CD4-positive, alpha-beta T cell treated with Interleukin-6 for 4 hours (primary cell): ENCODE results near the gene ALOX12.

Source experiments
- DNase-seq: peaks from one replicate; pipeline ENCODE4 v3.0.0-alpha.2; 2020; ENCODE audit warnings: mixed read lengths

ALOX12 gene

DNA sequence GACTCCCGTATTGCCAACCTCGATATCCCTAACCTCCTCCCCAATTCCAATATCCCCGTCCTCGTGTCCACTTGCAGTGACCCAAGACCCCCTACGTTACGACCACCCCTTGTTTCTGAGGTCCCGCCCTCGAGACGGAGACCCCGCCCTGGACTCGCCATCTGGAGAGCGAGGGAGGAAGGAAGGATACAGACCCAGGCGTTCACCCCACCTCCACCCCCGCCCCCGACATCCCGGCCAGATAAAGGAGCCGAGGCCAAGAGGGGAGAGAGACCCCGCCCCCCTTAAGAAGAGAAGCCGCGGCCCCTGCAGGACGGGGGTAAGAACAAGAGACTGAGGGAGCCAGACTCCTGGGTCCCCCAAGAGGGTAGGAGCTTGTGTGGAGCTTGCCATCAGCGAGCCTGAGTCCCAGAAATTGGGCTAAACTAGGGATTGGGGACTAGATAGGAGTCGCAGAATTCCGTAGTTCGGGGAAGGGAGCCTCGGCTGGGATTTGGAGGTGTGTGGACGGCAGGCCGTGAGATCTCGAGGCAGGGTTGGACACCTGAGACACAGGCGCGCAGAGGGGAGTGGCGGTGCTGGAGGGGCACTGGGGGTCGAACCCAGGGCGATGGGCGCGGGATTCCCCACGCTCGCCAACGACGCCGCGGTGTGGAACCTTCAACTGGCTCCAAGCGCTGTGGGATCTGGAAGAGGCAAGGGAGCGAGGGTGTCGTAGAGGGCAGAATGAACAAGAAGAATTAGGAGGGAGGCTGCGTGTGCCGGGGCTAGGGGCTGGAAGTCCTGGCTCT, 27.1 kb downstream of the ALOX12 start, which contains the start of gene BCL6B:
TSS of gene BCL6B (plus strand) at position 270 of the 791 bp plus-strand sequence. CDS start 622 bp downstream, outside the sequence.
- no peak for DNase-seq

- DNase-seq, result peak; percentile 93
Measured at GRCh38 chr17:7023576-7024401, 27.9 kb downstream of the ALOX12 start.

DNA sequence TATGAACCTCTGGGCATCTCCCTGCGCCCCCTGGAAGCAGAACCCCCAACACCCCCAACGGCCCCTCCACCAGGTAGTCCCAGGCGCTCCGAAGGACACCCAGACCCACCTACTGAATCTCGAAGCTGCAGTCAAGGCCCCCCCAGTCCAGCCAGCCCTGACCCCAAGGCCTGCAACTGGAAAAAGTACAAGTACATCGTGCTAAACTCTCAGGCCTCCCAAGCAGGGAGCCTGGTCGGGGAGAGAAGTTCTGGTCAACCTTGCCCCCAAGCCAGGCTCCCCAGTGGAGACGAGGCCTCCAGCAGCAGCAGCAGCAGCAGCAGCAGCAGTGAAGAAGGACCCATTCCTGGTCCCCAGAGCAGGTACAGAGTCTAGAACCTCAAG, 28.5 kb downstream of the ALOX12 start:
- DNase-seq, result no peak

GRCh38 chr17:7025245-7025644, 29.4 kb downstream of the ALOX12 start:
- DNase-seq, result no peak

DNA sequence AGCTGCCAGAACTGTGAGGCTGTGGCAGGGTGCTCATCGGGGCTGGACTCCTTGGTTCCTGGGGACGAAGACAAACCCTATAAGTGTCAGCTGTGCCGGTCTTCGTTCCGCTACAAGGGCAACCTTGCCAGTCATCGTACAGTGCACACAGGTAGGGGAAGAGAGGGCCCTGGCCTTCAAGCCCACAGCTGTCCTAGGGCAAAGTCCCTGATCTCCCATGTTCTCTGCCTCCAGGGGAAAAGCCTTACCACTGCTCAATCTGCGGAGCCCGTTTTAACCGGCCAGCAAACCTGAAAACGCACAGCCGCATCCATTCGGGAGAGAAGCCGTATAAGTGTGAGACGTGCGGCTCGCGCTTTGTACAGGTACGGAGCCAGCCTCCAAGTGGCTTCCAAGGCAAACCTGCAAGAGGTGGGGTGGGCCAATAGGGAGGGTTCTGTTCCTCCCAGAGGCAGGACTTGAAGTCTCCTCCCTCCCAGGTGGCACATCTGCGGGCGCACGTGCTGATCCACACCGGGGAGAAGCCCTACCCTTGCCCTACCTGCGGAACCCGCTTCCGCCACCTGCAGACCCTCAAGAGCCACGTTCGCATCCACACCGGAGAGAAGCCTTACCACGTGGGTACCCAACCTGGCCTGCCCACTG, 30.7 kb downstream of the ALOX12 start:
- no peak for DNase-seq

- no peak for DNase-seq
Measured at GRCh38 chr17:7027335-7027734, 31.5 kb downstream of the ALOX12 start.

GRCh38 chr17:7029096-7029495, 33.2 kb downstream of the ALOX12 start:
- DNase-seq, result no peak

- peak; percentile 63 for DNase-seq
Measured at GRCh38 chr17:7029659-7030058, 33.8 kb downstream of the ALOX12 start.

GRCh38 chr17:7034955-7035590, 39.2 kb downstream of the ALOX12 start:
- DNase-seq, result peak; percentile 59

- DNase-seq, result peak; percentile 99
Measured at GRCh38 chr17:7035591-7036368, 39.9 kb downstream of the ALOX12 start, which contains the start of gene SLC16A13. Gene SLC16A13, plus strand, starts transcription at chr17:7036015. Its CDS starts 368 bp downstream, at chr17:7036383.

- DNase-seq, result no peak
Measured at GRCh38 chr17:7038025-7038862, 42.4 kb downstream of the ALOX12 start.

DNA sequence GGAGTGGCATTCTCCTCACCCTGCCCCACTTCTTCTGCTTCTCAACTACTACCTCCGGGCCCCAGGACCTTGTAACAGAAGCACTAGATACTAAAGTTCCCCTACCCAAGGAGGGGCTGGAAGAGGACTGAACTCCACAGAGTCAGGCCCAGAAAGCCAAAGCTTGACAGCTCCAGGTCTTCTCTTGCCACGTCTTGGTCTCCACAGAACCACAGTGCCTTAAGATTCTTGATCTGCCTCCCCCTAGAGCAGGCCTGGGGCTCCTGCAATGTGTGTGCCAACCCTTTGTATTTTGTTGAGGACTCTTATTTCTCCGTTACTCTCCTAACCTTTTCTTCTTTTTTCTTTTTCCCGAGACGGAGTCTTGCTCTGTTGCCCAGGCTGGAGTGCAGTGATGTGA, 44.0 kb downstream of the ALOX12 start:
- no peak for DNase-seq

DNA sequence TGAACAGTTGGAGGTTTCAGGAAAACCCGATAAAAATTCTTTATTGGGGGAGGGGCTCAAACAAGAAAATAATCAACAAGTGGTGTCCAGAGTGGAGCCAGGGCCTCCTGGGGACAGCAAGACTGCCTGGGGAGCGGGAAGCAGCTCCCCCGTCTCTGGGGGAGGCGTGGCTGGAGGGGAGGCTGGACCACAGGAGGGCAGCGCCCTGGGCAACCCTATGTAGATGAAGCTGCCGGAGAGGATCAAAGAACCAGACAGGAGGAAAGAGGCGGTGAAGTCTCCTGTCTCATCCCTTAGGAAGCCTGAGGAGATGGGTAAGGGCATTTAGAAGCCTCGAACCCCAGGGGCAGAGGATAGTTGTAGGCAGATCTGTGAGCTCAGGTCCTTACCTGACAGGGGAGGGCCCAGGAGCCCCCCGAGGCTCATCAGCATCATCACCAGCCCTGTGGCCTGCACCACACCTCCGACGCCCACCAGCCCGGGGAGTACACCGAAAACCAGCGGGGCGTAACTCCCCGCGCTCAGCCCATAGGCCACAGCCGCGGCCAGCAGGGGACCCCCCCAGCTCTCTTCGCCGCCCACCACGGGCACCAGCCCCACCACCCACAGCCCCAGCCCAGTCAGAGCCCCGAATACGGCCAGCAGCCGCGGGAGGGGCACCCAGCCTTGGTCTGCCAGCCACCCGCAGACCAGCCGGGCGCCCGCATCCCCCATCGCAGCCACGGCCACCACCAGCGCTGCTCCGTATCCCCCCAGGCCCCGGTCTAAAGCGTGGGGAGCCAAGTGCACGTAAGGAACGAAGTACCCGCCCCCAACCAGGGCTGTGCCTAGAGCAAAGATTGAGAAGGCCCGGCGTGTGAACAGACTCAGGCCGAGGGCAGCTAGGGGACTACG, 46.0 kb downstream of the ALOX12 start:
- no peak for DNase-seq

- DNase-seq, result peak; percentile 53
Measured at GRCh38 chr17:7042501-7043181, 46.8 kb downstream of the ALOX12 start.

DNA sequence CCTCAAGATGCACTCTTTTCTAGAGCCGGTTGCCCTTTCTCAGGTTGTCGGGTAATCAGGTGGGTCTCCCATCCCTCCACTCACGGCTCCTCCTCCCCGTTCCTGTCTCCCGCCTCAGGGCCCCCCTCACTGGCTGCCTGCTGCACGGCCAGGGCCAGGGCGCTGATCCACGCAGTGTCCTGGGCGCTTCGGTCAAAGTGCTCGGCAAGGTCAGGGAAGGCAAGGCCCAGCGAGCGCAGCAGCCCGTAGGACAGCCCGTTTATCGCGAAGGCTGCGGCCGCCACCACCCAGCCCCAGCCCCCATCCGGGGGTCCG, 47.3 kb downstream of the ALOX12 start:
- DNase-seq, result no peak

GRCh38 chr17:7043497-7044198, 47.8 kb downstream of the ALOX12 start, which contains the start of gene SLC16A11:
Gene SLC16A11, minus strand, starts transcription at chr17:7044092. Its CDS starts 579 bp downstream, at chr17:7043513.
- peak; percentile 41 for DNase-seq

DNA sequence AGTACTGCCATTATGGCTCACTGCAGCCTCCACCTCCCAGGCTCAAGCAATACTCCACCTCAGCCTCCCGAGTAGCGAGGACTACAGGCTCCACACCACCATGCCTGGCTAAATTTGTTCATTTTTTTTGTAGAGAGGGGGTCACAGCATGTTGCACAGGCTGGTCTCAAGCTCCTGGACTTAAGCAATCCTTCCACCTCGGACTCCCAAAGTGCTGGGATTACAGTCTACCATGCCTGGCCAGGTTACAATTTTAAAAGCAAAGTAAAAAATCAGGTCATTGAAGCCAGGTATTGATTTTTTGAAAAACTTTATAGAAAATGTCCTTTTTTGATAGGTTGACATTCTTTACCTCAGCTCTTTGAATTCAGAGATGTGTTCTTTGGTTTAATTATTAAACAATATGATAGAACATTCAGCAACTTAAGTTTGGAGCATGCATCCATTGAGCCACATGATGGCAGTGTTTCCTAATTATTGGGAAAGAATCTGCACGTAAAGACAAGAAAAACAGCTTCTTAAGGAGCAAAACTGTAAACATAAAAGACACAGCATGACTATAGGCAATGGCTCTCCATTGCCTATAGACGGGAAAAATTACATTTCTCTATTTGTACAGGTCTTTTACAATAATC, 49.8 kb downstream of the ALOX12 start:
- DNase-seq, result peak; percentile 55

DNA sequence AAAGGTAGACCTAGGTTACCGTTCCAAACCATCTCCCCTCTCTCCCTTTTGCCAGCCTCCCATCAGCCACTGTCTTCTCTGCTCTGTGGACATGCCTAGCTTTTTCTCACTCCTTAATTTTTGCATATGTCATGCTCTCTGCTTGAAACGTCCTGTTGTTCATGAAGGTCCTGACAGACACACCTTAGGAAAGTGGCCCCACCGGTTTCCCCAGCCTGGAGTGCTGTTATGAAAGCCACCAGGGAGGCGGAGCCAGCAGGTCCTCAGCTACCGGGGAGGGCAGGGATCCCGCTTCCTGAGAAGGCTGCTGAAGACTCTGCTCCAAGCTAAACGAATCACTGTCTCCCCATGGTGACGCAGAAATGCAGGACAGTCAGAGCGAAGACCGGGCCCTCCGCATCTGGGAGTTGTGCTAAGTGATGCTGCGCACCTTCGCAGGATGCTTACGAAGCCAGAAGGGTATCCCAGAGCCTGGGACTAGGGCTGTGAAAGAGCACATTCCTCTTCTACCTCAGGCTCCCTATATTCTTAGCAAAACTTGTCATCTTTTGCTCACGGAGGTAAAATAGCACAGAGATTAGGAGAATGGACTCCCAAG, 50.4 kb downstream of the ALOX12 start:
- peak; percentile 64 for DNase-seq
